Stimulated activated naive CD8-positive, alpha-beta T cell treated with anti-CD3 and anti-CD28 coated beads, Interleukin-15, Interleukin-2, amounts not matched to agents 100 U/mL and 50 U/mL, for 24 hours (primary cell): ENCODE data around the gene MTURN.

Experiments
- ATAC-seq: fragments of 150-1000 bp; cut with Tn5 transposase; one replicate; pipeline ENCODE4 v1.10.0; 2021
- DNase-seq: peaks from one replicate; pipeline ENCODE4 v3.0.0; 2021

MTURN gene

DNA sequence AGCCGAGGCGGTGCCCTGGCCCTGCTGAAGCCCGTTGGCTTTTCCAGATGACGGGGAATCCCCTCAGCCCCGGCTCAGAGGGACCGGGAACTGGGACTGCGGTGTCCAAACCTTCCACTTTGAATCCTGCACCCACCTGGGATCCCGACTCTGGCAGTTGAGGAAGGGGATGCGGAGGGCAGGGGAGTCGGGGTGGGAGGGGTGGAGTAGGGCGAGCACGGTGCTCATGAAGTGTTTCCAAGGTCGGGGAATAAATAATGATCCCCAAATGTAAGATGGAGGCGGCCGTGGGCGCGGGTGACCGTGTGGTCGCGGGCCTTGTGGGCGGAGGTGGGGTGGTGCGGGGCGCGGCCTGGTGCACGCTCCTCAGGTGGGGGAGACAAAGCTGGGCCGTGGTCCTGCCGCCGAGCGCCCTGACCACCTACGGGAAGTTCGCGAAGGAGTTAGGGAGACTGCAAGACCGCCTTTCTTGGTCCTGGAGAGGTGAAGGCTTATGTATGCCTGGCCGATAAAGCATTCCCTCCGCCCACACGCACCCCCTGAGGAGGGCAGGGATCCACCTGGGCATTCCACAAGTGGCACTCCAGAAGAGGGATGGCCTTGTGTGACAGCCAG, 1.4 kb downstream of the MTURN start:
- DNase-seq: no peak
- ATAC-seq: no peak

DNA sequence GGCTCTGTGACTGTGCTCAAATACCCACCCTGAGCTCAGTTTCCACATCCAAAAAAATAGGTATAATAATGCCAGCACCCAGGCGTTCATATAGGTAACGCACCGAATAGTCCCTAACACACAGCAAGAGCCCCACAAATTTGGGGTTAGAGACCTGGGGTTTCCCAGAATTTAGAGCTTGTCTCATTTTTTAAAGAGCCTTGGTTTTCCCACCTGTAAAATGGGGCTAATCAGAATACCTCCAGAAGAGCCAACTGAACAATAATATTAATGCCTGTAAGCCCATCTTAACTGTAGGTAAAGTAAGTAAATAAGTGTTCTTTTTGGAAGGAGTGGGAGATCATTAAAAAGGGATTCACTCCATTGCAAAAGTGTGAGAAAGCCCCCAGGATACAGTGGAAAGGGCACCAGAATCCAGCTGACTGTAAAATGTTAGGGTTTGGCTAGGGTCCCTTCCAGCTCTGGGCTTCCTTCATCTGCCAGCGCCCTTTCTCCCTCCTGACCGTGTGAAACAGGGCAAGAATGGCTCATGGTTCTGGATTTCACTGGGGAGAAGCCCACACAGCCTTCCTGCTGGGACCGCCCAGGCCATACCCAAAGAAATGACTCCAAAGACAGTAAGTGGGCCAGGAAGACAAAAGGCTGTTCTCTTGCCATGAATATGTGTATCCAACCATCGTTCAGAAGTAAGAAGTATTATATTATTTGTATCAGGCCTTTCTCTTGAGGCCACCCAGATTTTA, 2.1 kb downstream of the MTURN start:
- DNase-seq (no peak), ATAC-seq (no peak)

DNA sequence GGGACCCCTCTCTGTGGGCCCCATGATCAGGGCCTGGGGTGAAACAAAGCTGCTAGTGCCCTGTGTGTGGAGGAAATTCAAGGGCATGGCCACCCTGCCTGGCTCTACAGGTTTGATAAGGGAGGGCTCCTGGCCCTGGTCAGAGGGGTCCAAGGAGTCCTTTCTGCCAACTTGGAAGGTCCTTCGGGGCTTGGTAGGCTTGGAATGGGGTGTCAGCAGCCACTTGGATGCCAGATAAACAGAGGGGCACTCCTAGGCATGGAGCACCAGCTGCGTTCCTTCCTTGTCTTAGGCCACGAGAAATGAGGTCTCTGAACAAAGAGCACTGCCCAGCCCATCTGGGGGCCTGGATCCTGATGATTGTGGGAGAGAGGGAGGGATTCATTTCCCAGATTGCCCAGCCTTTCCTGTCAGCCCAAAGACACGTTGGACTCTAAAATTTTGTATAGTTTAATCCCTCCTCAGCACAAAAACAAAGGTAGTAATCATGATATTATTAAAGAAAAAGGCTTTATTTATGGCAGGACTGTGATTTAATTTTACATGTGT, 5.1 kb downstream of the MTURN start:
- DNase-seq (no peak), ATAC-seq (no peak)

DNA sequence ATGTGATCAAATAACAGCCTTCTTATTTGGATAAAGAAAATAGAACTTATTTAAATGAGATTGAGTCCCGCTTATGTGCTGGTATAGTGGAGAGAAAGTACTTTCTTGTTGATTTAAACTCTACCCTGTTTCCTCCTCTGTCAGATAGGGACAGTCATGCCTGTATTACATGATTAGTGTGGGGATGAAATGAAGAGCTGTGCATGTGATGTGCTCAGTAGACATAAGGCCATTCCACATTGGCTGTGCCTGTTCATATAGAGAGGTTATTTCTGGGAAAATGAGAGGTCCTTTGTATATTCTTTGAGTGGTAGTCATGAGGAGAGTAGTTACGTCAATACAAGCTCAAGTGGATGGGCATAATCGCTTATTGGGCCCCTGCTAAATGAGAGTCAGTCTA, 5.7 kb downstream of the MTURN start:
- ATAC-seq (no peak), DNase-seq (no peak)

DNA sequence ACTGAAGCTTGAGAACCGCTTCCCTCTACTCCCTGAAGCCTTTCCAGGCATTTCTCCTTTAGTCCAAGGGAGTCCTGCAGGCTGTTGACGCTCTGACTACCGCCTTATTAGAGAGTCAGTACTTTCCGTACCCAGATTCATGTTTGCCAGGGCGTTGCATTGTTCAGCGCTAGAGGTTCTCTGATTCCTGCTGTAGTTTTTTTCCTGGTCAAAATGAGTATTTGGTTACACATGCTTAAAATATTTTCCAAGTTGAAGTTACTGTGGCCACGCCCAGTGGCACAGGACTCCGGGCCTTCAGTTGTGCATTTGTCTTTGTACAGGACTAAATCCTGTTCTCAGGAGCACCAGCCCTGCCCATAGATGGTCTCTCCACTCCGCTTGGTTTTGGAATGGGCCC, 7.9 kb downstream of the MTURN start:
- DNase-seq (no peak), ATAC-seq (no peak)

DNA sequence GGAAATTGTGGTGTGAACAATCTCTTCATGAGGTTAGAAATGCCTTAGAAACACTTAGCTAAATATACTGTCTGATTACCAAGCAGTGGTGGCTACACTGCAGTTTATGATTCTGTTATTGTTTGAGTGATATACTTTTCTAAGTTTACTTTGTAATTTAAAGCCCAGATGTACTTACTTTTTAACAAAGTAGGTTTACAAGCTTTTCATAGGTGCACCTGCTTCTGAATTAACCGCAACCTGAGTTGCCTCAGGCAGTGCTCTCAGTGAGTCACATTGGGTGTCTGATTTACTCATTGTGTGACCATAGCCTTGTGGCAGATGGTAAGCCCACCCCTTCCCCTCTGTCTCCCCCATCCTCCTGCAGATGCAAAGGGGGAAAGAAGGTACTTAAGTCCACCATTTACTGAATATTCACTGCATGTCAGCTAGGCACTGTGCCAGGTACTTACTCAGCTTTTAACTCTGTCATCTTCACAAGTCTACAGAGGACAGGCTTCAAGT, 9.0 kb downstream of the MTURN start:
- DNase-seq: peak; percentile 17
- ATAC-seq: peak; percentile 68

DNA sequence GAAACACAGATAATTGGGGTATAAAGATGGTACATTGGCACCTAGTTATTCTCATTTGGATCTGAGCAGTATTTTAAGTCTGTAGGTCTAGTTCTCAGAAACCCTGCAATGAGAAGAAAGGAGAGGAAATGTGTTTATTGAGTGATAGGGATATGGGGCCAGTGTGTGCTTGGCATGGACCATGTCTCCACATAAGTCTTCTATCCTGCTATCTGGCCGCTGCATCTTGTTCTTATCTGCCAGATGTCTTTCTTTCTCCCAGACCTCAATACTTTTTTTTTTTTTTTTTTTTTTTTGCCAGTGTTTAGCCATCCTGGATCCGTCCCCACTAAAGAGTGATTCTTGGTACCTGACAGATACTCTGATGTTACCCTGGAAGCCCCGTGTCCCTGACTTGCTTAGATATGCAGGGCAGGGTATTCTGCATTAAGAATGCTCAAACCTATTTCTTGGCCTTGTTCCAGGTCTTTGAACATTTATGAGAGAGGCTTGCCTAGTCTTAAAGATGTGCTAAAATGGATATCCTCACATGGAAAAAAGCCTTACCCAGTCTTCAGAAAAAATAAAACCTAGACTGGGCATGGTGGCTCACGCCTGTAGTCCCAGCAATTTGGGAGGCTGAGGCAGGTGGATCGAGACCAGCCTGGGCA, 10.0 kb downstream of the MTURN start:
- DNase-seq: no peak
- no peak for ATAC-seq

DNA sequence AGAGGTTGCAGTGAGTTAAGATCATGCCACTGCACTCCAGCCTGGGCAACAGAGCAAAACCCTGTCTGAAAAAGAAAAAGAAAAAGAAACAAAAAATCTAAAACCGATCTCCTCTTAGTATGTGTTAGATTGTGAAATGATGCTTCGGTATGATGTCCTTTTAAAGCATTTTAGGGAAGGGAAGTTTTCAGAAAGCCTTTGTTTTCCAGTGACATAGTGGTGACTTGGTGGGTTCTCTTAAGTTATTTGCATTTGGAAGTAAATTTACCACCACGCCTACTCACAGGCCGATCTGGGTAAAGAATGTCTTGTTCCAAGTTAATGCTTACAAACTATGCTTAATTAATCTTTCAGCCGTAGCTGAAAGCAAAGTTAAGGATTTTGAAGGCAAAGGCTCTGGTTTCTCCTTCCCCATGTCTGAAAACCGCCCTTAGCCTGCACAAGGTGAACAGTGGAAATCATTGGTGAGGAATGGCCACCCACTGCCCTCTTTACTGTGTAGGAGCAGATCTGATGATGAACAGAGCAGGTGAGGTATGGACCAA, 10.7 kb downstream of the MTURN start:
- DNase-seq (no peak), ATAC-seq (no peak)

DNA sequence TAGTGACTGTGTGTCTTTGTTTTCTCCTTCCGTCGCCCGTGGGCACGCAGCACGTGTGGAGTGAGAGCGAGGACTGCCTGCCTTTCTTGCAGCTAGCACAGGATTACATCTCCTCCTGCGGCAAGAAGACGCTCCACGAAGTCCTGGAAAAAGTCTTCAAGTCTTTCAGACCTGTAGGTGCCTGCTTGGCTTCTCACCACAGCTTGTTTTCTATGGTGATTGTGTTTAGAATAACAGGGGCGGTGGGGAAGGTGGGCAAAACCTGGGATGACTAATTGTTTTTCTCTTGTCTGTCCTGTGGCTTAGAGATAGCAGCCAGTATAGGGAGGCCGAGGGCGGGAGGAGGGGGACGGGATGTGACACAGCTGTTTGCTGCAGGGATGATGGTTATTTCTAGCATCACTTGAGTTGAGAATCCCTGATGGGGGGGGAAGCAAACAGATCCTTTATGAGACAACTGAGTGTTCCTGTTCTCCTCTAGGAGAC, 11.4 kb downstream of the MTURN start:
- no peak for DNase-seq
- ATAC-seq: no peak

DNA sequence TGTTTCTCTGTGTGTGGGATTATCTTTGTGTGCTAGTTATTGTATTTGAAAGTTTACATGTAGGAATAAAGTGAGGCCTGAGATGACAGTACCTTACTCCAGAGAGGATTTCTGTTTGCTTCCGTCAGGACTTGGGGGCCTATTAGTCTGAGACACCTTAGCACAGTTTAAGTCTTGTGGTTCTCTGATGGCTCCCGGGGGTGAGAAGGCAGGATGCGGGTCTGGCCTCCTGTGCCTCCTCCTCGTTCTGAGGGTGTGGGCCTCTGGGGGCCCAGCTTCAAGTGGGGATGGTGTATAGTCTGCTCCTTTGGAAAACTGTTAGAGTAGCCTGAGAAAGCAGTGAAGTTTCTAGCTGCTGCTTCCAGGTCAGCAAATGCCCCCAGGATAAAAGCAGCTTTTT, 12.4 kb downstream of the MTURN start:
- DNase-seq (no peak), ATAC-seq (no peak)

DNA sequence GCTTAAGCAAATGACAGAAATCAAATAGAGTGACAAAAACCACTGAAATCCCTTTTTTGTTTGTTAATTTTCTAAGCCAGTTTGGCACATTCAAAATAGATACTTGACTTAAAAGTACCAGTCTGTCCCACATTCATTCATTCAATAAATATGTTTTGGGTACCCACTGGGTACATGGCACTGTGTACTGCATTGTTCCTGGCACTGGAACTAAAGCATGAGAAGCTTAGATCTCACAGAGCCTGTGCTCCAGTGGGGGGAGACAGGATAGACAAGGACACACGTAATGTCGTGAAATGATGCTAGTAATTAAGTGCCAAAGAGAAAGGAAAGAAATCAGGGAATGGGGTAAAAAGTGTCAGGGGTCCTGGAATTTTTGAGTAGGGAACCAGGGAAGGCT, 13.0 kb downstream of the MTURN start:
- no peak for DNase-seq
- ATAC-seq: no peak

DNA sequence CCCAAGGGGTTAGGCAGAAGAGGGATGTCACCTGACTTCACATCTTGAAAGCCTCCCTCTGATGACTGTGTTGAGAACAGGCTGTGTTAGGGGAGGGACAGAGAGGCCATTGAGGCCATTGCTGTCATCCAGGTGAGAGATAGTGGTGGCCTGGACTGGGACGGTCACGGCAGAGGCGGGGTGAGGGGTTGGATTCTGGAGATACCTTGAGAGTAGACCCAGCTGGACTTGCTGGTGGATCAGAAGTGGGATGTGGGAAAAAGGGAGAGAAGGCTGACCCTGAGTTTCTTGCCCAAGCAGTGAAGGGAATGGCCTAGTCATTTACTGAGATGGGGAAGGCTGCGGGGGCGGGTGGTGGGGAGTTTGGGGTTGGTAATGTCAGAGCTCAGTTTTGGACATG, 13.6 kb downstream of the MTURN start:
- no peak for ATAC-seq
- DNase-seq: no peak

DNA sequence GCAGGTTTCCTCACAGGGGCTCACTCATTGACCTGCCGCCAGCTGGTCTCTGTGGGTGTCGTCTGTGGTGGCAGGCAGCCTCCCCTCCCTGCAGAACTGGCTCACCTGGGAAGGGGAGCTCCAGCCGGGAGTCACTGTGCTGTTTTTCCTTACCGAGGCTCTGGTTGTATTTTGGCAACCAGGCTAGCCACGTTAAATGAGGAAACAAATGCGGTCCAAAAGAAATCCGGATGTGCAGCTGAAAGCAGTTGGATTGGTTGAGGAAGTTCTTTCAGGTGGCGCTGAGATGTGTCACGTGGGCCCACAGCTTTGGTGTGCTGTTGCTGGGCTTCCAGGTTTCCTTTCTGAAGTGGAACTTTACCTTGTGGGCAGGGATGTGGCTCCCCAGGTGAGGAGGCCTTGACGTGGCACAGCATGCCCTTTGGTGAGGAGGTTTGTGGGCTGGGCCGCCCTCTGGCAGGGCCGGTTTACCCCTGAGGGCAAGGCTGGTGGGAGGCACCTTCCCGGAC, 14.2 kb downstream of the MTURN start:
- peak; percentile 37 for DNase-seq
- ATAC-seq: peak; percentile 60

DNA sequence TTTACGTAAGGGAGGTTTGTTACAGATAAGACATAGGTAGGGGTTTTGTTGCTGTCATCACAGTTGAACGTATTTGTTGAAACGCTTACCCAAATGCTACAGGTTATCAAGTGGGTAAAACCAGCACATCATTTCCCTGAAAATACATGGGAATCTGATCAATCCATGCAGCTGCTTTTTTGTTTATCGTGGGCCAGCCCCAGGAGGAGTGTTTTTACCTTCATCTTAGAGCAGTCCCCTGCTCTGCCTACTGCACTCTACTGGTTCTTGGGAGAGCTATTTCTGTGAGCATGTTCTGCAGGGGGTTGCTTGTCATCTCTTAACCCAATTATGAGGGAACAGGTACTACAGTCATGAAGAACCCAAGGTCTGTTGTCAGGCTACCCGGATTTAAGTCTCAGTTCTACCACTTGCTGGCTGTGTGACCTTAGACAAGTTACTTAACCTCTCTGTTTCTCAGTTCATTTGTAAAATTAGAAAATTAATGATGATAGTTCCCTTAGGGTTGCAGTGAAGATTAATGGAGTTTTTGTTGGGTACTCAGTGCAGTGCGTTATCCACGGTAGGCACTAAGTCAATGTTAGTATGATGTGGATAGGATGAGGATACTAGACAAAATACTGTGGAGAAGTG, 15.0 kb downstream of the MTURN start:
- no peak for ATAC-seq
- no peak for DNase-seq

DNA sequence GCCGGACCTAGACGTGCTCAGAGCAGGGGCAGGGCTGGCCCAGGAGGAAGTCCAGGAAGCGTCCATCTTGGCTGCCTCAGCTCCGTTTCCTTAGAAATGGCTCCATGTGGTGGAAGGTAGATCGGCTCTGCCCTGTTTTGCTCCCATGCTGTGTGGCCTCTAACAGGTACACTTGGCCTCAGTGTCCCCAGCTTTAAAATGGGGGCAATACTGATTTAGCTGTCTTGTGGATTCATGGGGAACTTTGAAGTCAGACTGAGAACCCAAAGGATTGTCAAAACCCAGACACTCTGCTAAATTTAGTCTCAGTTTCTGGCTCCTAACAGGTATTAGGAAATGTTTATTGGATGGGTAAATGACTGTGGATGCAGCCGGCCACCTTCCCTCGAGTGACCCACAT, 15.9 kb downstream of the MTURN start:
- DNase-seq (no peak), ATAC-seq (no peak)

DNA sequence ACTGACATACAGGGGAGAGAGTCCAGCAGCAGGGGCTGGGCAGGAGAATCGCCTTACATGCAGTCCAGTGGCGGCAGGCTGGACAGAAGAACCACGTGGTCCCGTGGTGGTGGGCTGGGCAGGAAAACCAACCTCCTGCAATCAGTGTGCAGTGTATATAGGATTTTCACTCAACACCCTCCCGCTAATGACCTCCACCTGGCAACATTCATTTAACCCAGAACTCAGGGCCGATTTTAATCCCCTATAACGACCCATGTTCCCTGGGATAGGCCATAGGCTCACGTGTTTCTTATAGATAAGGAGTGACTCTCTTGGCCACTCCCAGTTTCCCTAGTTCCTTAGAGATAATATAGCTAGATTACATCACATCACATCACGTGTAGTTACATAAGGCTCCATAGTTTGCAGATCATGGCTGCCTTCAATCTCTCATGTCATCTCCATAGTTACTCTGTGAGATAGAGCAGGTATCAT, 19.4 kb downstream of the MTURN start:
- DNase-seq (no peak), ATAC-seq (no peak)

DNA sequence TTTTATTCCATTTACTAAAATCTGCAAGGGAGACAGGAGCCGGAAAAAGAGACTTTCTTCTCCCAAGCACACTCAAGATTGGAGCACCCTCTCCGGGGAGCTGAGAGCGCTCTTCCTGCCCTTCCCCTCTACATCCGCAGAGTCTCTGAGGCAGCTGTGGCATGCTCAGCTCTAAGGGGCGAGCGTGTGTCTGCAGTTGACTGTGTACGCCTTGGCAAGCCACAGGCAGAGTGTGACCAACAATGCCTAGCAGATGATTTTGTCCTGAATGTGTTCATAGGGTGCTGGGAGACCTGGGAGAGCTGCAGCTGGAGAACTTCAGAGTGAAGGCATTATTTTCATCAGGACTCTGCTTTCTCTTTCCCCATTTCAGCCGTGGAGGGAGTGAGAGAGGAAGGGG, 20.7 kb downstream of the MTURN start:
- ATAC-seq (no peak), DNase-seq (no peak)

DNA sequence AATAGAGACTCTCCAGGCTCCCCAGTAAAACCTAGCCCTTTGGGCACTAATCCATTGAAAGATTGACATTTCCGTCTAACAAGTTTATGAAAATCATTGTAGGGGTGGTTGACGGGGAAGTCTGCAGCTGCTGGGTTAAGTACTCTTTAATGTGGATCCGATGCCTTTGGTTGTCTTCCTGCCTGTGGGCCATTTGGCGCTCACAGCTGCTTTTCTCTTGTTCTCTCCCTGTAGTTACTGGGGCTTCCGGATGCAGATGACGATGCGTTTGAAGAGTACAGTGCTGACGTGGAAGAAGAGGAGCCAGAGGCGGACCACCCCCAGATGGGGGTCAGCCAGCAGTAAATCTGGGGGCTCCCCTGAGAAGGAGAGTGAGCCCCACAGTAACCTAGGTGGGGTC, 22.4 kb downstream of the MTURN start:
- peak; percentile 31 for DNase-seq
- no peak for ATAC-seq

DNA sequence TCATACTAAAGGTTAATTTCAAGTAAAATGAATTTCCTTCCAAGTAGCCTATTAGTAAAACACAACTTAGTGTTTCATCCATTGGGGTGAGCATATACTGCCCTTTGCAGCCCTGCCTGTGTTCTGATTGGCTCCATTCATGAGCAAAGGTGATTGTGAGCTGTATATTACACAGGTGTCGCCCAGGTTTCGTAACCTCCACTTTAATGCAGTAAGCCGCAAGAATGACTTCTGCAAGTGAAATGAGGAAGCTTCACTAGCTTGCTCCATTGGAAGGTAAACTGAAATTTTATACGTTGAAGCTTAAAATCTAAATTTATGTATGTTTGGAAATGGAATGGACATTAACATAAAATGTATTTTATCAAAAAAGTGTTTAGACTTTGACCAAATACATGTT, 24.4 kb downstream of the MTURN start:
- no peak for ATAC-seq

DNA sequence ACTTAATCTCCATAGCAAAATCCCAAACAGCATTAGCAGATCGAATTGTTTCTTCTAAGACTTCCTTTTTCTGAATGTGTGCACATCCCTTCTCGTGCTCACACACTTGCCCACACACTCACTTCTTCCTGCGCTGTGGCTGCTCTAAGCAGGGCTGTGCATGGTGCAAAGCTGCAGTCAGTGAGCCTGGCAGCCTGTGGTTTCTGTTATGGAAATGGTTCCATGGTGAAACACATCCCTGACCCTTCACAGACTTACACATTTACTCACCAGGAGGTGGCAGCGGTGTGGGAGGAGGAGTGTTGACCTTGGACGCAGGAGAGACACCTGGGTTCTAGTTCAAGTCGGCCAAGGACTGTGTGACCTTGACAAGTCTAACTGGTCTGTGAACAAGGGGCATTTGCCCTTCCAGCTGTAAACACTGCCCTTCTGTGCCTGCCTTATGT, 24.9 kb downstream of the MTURN start:
- DNase-seq (peak; percentile 48), ATAC-seq (peak; percentile 81)

More for the DNA sequence above, 24.4 kb downstream of the MTURN start:
- no peak for DNase-seq

DNA sequence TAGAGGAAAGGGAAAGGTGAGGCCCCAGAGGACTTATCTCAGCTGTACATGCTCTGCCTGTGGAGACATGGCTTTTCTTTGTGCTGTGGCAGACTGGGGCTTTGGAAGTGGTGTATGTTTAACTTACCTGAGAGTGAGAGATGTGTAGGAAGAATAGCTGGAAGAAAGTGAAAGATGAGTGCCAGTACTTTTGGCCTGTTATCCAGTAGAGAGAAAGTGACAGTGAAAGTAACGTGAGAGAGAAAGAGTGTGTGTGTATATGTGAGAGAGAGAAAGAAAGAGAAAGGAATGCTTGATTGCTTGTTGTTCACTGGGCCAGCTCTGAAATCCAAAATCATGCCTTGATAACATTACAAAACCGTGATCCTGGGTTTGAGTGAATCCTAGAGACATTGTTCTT, 25.5 kb downstream of the MTURN start:
- ATAC-seq (no peak), DNase-seq (no peak)

DNA sequence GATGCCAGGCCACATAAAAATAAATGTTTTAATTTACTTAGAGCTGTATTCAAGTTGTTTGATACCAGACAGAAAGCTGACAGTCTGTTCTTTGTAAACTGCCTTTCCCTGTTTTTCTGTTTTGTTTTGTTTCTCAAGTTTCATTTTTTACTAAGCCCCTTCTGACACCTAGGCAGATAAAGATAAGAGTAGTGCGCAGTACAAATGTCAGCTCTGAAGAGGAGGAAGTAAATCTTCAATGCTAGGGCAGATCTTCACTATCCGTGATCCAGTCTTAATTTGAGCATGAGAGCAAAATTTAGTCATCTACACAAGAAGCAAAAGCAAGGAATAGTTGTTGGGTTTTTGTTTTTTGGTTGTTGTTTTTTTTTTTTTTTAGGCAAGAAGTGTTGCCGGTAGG, 27.3 kb downstream of the MTURN start:
- ATAC-seq (no peak), DNase-seq (no peak)
